HEK293T (cell line): ENCODE data around the gene RBFA.

ENCODE experiments used
- FOXA1 ChIP-seq: fragments of 450-650 bp; IDR thresholded peaks from 2 replicates; pipeline ENCODE4 v1.6.1; 2016; ENCODE audit warnings: mild to moderate bottlenecking
- FOXK2 ChIP-seq: fragments of 450-650 bp; IDR thresholded peaks from 2 replicates; pipeline ENCODE4 v1.6.1; 2016; ENCODE audit warnings: mild to moderate bottlenecking
- SP1 ChIP-seq: fragments of 450-650 bp; IDR thresholded peaks from 2 replicates; pipeline ENCODE4 v1.6.1; 2017
- SUZ12 ChIP-seq: fragments of 450-650 bp; IDR thresholded peaks from 2 replicates; pipeline ENCODE4 v1.6.1; 2016; ENCODE audit warnings: mild to moderate bottlenecking
- ZNF384 ChIP-seq: fragments of 450-650 bp; IDR thresholded peaks from 2 replicates; pipeline ENCODE4 v1.6.1; 2016

DNA sequence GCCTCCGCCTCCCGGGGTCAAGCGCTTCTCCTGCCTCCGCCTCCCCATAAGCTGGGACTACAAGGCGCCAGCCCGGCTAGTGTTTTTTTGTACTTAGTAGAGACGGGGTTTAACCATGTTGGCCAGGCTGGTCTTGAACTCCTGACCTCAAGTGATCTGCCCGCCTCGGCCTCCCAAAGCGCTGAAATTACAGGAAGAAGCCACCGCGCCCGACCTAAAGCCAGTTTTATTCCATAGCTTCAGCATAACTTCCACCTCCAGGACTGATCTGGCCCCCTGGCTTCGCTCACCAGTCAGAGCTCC is 45.1 kb upstream of the RBFA start:
- TF ChIP-seq ZNF384: no peak
- TF ChIP-seq SUZ12: no peak
- no peak for TF ChIP-seq FOXK2
- TF ChIP-seq SP1: no peak
- no peak for TF ChIP-seq FOXA1
